Measurements from ENCODE around the gene SRCAP. TPM values are rescaled to one million over a fixed set of nuclear protein-coding genes. Genes with fewer than 3 reads are reported as not detected.

Gene SRCAP
- total RNA-seq, 4 donors from 2014 or later, result 43.8 to 135 (median 71.3) TPM

DNA sequence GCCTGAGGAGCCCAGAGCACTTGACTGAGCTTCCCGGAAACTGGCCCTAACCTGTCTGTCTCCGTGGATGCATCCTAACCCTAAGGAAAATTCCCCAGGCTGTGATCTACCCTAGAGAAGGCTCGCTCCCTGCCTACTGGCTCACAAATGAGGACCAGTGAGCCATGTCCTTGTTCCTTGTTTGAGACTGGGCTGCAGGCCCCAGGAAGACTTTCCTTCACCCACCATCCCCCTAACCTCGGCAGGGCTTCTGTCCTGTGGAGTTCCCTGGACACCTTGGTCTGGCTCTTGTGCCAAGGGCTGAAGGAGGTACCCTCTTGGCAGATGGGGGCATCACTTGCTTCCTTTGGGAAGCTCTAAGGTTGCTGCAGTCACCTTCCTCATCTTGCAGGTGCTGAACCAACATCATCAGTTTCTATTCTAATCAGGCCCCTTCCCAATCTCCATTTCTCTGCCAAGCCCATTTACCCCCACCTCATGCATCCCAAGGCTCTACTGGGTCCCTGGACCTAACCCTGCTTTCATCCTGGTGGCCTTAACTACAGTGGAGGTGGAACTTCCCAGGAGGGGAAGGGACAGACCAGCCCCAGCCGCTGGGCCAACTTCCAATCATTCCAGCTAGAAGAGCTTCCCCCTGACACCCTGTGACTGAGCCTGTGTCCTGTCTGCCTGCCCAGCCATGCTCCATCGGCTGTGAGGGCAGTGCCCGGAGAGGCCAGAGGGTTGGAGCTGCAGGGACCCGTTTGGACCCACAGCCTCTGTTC, 75.6 kb downstream of the SRCAP start:
- Histone ChIP-seq H3K4me3 (peak overlapping the region in 3 of 4 donors; percentile 58 to 66 (median 59)), H3K27me3 (no peaks in the 10 kb centered on the region), H3K4me1 (peaks cover 0 to 27% (median 20%) of the 10 kb centered on the region in 4 donors), H3K27ac (peak overlapping the region; percentile 86 to 90 (median 88)), H3K36me3 (peaks cover 0 to 24% (median 13%) of the 10 kb centered on the region in 4 donors), H3K9me3 (no peaks in the 10 kb centered on the region)
- DNase-seq, result no peak
- in situ Hi-C loops (cut with MboI; ENCODE audit: low pct_ligation_motif_present in 1 of 4, low pct_unique_long_range_greater_than_20kb in 1 of 4, low sequenced_read_pairs in 3 of 4) (no loop called here), intact Hi-C loops (cut with DNase I; ENCODE audit: low total_unique reads) (no loop called here)
- WGBS, 2 donors (ENCODE audit: low coverage in 1 of 2), result 66% methylated on average over 6 of the region's 8 CpGs; no CpG with 5 or more reads in 1 of the 2 donors
- TF ChIP-seq POLR2AphosphoS5 (IDR thresholded peaks at IDR 0.05), result no peak
- no peak for TF ChIP-seq EP300 (IDR thresholded peaks at IDR 0.05; ENCODE audit: low read depth)
- no peak for TF ChIP-seq POLR2A (IDR thresholded peaks at IDR 0.05)

DNA sequence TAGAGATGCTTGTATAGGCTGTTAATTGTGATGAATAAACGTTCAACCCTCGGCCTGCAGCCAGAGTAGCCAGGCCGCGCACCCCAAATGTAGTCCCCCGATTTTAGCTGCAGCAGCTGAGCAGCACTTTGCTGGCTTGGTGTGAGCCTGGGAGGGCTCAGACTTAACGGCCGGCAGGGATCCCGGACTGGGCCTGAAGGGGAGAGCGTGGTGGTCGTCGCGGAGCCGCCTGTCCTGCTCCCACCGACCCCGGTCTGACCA, 76.1 kb downstream of the SRCAP start:
- 33% methylated on average over 3 of the region's 15 CpGs; no CpG with 5 or more reads in 1 of the 2 donors for WGBS, 2 donors (ENCODE audit: low coverage in 1 of 2)
- no peak for TF ChIP-seq EP300 (IDR thresholded peaks at IDR 0.05; ENCODE audit: low read depth)
- TF ChIP-seq, protein P1, sequence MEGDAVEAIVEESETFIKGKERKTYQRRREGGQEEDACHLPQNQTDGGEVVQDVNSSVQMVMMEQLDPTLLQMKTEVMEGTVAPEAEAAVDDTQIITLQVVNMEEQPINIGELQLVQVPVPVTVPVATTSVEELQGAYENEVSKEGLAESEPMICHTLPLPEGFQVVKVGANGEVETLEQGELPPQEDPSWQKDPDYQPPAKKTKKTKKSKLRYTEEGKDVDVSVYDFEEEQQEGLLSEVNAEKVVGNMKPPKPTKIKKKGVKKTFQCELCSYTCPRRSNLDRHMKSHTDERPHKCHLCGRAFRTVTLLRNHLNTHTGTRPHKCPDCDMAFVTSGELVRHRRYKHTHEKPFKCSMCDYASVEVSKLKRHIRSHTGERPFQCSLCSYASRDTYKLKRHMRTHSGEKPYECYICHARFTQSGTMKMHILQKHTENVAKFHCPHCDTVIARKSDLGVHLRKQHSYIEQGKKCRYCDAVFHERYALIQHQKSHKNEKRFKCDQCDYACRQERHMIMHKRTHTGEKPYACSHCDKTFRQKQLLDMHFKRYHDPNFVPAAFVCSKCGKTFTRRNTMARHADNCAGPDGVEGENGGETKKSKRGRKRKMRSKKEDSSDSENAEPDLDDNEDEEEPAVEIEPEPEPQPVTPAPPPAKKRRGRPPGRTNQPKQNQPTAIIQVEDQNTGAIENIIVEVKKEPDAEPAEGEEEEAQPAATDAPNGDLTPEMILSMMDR (IDR thresholded peaks at IDR 0.05), result no peak
- no peak for TF ChIP-seq POLR2A (IDR thresholded peaks at IDR 0.05)
- intact Hi-C loops (cut with DNase I; ENCODE audit: low total_unique reads) (no loop called here), in situ Hi-C loops (cut with MboI; ENCODE audit: low pct_ligation_motif_present in 1 of 4, low pct_unique_long_range_greater_than_20kb in 1 of 4, low sequenced_read_pairs in 3 of 4) (no loop called here)
- no peak for DNase-seq
- H3K9me3 ChIP-seq, result no peaks in the 10 kb centered on the region
- H3K27me3 ChIP-seq, result no peaks in the 10 kb centered on the region
- H3K27ac ChIP-seq, result peak overlapping the region; percentile 86 to 90 (median 88)
- H3K4me1 ChIP-seq, result peaks cover 0 to 27% (median 20%) of the 10 kb centered on the region in 4 donors
- H3K36me3 ChIP-seq, result peaks cover 0 to 21% (median 11%) of the 10 kb centered on the region in 4 donors
- peak overlapping the region; percentile 44 to 66 (median 58) for H3K4me3 ChIP-seq

DNA sequence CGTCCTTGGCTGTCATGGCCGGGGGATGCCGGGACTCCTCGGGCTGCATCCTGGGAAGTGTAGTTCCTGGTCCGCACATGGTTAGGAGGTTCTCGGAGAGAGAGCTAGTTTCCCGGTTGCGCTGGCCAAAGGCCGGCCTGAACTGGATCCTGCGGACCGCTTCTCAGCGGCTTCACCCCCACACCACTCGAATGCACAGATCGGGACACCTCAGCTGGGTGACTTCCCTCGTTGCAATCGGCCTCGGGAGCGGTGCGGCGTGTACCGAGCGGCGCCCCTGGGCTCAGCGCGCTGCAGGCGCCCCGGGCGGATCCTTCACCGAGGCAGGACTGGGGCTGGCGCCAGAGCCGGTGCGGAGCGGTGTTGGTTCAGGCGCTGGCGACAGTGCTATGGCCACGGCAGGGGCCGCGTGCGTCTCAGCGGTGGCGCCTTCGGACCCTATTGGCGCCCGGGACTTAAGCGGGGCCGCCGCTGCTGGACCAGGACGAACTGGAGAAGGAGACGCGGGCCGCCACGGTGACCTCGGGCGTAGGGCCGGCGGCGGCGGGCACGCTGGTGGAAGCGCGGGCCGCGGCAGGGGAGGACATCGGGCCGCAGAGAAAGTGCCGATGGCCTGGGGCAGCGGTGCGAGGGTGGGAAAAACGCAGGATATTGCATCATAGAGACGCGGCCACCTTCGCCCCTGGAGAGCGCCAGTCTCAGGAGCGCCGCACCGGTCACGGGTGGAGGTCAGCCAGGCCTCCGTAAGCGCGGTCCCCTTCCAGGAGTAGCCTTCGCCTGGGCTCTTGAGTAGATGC, 76.6 kb downstream of the SRCAP start:
- Histone ChIP-seq H3K27ac (peak overlapping the region; percentile 86 to 90 (median 88)), H3K27me3 (no peaks in the 10 kb centered on the region), H3K36me3 (peaks cover 0 to 15% (median 9%) of the 10 kb centered on the region in 4 donors), H3K9me3 (no peaks in the 10 kb centered on the region), H3K4me3 (peak overlapping the region; percentile 44 to 66 (median 58)), H3K4me1 (peaks cover 0 to 27% (median 20%) of the 10 kb centered on the region in 4 donors)
- in situ Hi-C loops (cut with MboI; ENCODE audit: low pct_ligation_motif_present in 1 of 4, low pct_unique_long_range_greater_than_20kb in 1 of 4, low sequenced_read_pairs in 3 of 4), result no loop called here
- TF ChIP-seq POLR2AphosphoS5 (IDR thresholded peaks at IDR 0.05) (peak; percentile 66 to 84 (median 79)), EP300 (IDR thresholded peaks at IDR 0.05; ENCODE audit: low read depth) (no peak), POLR2A (IDR thresholded peaks at IDR 0.05) (peak; percentile 74)
- TF ChIP-seq, protein P1 (IDR thresholded peaks at IDR 0.05), result no peak
- DNase-seq, result peak; percentile 83
- intact Hi-C loops (cut with DNase I; ENCODE audit: low total_unique reads), result no loop called here
- 0% methylated on average over 4 to 49 of the region's 81 CpGs for WGBS, 2 donors (ENCODE audit: low coverage in 1 of 2)

DNA sequence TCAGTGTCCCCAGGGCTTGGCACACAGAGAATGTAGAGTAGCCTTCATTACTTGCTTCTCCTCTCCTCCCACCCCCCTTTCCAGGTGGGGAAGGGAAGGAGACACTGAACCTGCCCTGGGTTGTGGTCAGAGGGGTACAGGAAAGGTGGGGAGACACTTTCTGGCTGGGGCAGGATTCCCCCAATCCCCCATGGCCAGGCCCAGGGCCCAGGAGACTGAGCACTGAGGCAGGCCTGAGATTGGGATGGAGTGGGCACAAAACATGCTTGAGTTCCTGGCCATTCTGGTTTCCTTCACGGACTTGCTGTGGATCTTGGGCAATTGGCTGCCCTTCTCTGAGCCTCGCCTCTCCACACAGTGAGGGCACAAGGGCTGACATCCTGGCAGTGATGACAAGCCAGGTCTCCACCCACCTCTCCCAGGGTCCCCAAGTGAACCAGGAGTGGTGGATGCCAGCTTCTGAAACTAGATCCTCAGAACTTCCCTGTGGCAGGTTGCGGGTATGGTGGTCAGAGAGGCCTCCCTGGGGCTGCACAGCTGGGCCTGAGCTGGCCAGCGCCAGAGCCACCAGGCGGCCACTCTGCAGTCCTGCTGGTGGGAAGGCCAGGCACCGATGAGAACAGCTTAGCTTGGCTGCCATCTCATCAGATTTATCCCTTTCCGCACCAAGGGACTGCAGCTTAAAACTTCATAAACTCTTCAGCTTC, 78.8 kb downstream of the SRCAP start:
- Histone ChIP-seq H3K4me3 (no peak overlapping the region), H3K4me1 (peaks cover 0 to 27% (median 20%) of the 10 kb centered on the region in 4 donors), H3K27ac (no peak overlapping the region), H3K9me3 (no peaks in the 10 kb centered on the region), H3K27me3 (no peaks in the 10 kb centered on the region), H3K36me3 (peaks cover 0 to 11% (median 0%) of the 10 kb centered on the region in 4 donors)
- TF ChIP-seq POLR2AphosphoS5 (IDR thresholded peaks at IDR 0.05) (no peak), EP300 (IDR thresholded peaks at IDR 0.05; ENCODE audit: low read depth) (no peak), POLR2A (IDR thresholded peaks at IDR 0.05) (no peak)
- TF ChIP-seq, protein P1 (IDR thresholded peaks at IDR 0.05), result no peak
- intact Hi-C loops (cut with DNase I; ENCODE audit: low total_unique reads) (no loop called here), in situ Hi-C loops (cut with MboI; ENCODE audit: low pct_ligation_motif_present in 1 of 4, low pct_unique_long_range_greater_than_20kb in 1 of 4, low sequenced_read_pairs in 3 of 4) (no loop called here)
- DNase-seq, result no peak
- WGBS, 2 donors (ENCODE audit: low coverage in 1 of 2), result 83% methylated on average over 5 of the region's 7 CpGs; no CpG with 5 or more reads in 1 of the 2 donors

All from transverse colon (tissue), 4 donors.